Measurements from ENCODE around the gene USP40.

The USP40 gene

DNA sequence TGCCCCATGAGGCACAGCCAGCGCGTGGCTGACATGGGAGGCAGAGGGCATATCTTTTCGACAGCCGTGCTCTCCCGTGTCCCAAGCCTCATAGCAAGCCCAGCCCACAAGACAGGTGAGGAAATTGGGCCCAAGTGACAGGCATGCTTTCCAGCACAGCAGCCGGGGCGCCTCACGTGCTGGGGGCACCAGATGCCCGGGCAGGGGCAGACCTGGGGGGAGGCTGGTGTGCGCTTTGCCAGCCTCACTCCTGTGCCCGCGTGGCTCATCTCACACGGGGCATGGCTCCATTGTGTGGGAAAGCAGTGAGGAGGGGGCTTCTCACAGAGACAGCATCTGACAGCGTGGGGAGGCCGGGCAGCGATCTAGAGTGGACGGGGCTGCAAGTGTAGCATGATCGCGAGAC, 93.2 kb downstream of the USP40 start:
- peak; percentile 39 for DNase-seq (ENCODE audit: low spot score)

DNA sequence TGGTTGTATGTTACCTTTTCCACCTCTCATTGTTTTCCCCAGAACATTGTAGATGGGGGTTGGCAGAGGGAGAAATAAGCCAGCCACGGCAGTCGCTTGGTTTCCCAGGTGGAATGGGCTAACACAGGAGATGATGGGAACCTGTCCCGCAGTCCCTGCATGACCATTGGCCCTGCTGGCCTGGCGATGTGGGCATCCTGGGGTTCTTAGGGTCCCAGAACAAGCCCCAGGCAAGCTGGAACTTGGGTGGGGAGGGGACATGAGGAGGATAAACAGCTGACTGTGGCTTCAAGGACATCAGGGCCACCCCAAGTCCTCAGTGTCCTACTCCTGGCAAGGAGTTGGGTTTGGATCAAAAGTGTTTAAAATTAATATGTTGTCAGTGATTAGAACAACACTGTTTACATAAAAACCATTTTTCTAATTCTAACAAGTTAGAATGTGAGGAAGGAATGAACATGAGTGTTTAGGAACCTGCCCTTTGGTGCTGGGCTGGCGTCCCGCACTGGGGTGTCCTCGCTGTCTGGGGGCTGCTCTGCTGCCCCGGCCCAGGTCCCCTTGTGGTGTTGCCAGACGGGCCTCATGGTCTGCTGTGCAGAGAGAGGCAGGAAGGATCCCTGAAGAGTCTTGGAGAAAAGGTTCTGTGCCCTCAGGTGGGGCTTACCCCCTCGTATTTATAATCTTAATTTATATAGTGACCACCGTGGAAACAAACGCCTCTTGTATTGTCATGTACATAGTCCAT, 95.1 kb downstream of the USP40 start:
- peak; percentile 25 for DNase-seq (ENCODE audit: low spot score)

DNA sequence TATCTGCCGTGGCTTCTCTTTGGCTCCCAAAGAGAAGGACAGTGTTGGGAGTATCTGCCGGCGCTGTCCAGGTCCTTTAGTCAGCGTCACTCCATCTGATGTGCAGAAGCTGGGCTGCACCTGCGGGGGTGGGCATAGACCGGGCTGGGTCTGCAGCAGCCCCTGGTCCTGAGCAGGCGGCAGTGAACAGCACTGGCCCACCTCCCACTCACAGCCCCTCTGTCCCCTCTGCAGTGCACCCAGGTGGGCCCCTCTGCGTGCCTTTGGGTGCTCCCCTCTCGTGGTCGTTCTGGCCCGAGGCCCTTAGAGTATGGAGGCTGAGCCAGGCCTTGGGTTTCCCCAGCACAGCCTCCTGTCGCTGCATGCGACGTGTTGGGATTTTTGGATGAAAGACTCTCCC, 95.7 kb downstream of the USP40 start:
- no peak for DNase-seq (ENCODE audit: low spot score)

DNA sequence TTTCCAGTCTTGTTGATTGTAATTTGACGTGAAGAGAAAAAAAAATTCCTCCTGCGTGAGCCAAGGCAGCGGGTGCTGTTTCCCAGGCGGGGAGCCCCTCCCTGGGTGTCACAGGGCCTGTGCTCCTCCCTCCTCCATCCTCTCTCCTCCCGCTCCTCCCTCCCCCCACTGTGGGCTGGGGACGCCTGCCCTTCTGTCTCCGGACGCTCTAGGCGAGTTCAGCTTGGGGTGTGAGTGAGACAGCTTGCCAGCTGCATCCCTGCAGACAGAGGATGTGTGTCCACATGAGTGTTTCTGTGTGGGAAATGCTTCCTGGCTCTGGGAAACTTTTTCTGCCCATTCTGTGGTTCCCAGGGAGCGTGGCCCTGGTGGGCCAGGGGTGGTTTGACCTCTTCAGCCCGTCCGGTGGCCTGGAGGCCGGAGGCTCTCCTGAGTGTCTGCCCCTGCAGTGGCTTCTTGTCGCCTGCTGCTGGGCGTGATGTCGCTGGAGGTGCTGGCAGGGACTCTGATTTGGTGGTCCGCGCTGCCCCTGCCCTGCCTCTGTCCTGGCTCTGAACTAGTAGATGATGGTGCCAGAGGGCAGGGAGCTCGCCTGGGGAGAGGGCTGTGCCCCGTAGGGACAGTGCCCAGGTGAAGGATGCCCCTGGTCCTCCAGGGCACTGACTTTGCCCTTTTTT, 96.4 kb downstream of the USP40 start:
- no peak for DNase-seq (ENCODE audit: low spot score)

DNA sequence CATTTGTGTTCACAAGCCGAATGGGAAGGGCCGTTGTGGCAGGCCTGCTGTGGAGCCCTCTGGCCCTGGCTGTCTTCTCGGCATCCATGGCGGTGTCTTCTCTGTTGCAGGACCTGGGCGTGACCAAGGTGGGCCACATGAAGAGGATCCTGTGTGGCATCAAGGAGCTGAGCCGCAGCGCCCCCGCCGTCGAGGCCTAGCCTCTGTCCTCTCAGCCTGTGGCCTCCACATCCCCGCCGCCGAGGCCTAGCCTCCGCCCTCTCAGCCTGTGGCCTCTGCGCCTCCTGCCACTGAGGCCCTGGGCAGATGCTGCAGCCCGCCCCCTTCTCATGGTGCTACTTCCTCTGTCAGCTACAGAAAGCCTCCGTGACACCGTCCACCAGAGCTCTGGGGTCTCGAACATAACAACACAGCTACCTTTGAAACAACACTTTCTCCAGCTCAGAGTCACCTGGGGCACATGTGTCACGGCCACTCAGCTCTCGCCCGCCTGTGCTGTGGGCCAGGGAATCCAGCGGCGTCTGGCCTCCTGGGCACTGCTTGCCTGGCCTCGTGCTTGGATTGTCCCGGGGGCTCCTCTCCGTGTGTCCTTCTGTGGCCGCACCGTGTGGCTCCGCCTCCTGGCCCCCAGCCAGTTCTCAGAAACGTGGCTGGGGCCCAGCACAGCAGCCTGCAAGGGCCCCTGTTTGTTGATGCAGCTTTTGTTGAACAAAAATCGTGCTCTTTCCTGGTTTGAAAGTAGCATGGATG, 97.1 kb downstream of the USP40 start:
- no peak for DNase-seq (ENCODE audit: low spot score)

DNA sequence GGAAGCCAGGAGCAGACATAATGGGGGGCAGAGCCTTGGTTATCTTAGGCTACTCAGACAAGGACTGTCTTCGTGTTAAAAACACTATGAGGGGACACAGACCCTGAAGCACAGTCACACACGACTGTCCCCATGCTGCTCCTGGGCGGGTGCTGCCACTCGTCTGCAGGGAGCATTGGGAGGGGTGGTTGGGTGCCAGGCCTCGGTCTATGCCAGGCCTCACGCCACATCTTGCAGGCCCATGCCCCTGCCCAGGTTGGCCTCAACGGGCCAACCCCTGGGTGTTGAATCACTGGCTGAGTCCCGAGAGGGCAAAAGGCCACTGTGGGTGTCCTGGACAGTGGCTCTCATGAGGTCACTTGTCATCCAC, 97.9 kb downstream of the USP40 start:
- DNase-seq (ENCODE audit: low spot score) = no peak

DNA sequence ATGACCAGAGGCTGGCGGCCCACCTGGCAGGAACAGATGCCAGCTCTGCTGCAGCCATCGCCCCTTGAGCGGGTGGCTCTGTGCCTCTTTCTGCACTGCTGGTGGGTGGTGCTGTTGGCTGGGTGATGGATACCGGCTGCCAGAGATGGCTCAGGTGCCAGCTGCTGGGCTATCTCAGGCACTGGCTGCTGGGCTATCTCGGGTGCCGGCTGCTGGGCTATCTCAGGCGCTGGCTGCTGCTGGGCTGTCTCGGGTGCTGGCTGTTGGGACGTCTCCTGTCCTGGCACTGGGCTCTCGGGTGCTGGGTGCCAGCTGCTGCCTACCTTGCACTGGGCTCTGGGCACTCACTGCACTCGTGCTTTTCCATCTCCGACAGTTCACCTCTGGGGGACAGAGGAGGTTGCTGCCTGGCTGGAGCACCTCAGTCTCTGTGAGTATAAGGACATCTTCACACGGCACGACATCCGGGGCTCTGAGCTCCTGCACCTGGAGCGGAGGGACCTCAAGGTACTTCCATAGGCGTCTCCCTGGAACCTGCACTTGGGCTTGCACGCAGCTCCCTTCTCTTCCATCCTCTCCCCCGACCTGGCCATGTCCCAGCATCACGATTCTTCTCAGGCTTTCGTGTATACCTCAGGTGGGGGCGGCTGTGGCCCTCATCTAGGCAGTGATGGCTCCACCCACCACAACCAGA, 98.4 kb downstream of the USP40 start:
- no peak for DNase-seq (ENCODE audit: low spot score)

DNA sequence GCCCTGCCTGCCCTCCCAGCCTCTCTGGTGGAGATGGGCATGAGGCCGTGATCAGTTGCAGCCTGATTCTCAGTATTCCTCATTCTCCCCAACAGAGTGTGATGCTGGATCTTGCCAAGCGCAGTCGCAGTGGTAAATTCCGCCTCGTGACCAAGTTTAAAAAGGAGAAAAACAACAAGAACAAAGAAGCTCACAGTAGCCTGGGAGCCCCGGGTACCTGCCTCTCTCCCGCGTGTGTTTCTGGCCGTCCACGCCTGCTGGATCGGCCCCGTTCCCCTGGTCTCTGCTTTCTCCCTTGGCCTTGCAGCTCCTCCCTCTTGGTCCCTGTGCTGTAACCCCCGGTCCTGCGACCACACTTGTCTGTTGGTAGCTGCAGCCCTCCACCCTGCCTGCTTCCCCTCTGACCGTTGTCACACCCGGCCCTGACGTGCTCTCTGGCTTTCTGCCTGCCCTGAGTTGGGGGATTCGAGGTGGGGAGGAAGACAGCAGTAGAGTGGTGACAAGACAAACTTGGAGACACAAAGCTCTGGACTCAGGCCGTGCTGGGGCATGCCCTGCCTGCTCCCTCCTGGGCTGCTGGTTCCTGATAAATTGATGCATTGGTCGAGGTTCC, 99.5 kb downstream of the USP40 start:
- no peak for DNase-seq (ENCODE audit: low spot score)

DNA sequence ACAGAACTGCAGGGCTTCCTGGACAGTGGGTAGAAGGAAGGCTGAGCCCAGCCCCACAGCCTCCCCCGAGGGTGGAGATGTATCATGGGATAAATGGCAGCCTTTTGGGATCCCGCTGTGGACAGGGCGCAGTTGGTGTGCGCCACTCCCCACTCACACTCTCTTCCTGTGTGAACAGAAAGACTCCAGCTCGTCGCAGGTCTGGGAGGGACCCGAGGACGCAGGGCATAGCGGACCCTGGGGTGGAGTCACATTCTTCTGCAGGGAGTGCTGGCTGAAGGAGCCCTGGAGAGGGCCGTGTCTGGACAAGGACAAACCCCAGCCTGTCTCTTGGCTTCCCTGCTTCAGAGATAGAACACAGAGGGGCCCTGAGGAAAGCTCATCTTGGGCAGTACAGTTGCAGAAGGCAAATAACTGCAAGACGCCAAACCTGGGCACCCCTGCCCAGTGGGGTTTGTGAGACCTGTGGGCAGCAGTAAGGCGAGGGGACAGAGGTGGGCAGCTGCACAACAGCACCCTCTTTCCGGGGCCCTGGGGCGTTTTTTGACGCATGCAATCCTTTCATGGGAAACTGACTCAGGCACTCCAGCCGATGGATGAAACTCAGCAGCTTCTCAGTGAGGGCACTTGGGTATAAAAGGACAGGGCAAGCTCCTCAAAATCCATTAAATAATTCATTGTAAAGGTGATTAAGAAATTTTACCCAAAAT, 101.9 kb downstream of the USP40 start:
- no peak for DNase-seq (ENCODE audit: low spot score)

DNA sequence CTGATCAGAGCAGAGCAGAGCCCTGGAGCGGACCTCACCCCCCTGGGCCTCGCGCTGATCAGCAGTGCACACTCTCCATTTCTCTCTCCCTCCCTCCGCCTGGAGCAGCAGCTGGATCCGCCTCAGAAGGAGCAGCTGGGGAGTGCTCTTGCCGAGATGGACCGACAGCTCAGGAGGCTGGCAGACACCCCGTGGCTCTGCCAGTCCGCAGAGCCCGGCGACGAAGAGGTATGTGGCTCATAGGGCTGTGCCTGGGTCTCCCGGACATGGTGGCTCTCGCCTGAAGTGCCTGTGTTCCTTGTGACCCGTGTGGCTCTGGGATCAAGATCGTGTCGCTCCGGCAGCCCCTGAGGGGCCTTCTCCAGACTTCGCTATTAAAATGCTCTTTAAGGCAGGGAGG, 102.5 kb downstream of the USP40 start:
- no peak for DNase-seq (ENCODE audit: low spot score)

DNA sequence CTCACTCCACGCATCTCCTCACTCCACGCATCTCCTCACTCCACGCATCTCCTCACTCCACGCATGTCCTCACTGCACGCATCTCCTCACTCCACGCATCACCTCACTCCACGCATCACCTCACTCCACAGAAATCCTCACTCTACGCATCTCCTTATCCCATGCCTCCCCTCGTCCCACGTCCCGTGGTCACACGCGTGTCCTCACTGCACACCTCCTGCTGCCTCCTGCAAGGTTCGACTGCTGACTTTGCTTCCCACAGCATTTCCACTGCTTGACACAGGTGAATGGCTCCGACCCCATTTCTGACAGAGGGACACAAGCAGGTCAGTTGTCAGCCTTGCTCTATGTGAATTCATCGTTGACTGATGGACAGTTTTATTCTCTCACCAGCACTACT, 103.0 kb downstream of the USP40 start:
- no peak for DNase-seq (ENCODE audit: low spot score)

DNA sequence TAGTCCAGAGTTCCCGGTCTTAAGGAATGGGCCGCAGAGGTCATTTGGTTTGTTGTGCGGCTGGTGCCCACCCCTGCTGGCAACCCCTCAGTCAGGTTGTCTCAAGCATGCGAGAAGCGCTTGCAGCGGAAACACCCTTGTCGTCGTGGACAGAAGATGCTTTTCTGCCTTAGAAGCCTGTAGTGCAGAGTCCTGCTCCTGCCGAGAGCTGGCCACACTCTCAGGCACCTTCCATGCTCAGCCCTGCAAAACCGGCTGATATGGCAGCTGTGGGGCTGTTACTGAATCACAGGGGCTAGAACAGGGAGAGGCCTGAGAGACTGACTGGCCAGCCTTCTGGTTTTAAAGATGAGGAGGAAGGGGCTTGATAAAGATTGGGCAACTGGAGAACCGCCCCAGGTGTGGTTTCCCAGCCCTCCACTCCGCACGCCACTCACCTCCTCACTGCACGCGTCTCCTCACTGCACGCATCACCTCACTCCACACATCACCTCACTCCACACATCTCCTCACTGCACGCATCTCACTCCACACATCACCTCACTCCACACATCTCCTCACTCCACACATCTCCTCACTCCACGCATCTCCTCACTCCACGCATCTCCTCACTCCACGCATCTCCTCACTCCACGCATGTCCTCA, 103.6 kb downstream of the USP40 start:
- DNase-seq (ENCODE audit: low spot score) = no peak

DNA sequence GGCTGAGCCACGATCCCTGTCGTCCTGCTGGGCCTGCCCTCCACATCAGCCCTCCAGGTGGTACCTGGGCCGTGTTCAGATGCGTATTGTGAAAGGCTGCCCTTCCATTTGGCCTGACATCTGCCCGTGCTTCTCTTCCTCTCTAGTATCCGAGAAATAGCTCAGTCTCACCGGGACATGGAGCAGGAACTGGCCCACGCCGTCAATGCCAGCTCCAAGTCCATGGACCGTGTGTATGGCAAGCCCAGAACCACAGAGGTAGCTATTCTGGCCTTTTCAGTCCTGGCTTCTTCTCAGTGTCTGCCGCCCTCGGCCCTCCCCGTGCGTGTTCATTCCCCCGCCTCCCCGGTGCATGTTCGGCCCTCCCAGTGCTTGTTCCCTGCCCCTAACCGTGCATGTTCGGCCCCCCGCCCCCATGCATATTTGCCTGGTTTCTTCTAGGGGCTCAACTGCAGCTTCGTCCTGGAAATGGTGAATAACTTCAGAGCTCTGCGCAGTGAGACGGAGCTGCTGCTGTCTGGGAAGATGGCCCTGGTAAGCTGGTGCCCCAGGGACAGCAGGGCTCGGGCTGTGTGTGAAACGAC, 104.3 kb downstream of the USP40 start:
- no peak for DNase-seq (ENCODE audit: low spot score)

DNA sequence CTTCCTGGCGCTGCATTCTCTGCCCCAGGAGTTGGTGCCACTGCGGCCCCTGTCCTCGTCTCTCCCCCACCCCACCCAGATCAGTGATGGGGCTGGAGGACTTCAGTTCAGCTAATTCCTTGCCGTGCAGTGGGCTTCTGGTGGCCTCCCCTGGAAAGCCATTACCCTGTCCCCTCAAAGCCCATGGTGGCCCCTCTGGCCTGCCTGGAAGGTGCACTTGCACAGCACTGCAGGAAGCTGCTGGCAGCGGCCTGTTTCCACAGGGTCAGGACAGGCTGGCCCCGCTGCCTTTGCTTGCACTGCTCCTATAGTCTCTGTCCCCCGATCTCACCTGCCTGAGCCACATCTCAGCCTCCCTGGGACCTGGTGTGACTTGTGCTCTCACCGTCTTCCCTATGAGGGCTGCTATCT, 105.1 kb downstream of the USP40 start:
- no peak for DNase-seq (ENCODE audit: low spot score)

DNA sequence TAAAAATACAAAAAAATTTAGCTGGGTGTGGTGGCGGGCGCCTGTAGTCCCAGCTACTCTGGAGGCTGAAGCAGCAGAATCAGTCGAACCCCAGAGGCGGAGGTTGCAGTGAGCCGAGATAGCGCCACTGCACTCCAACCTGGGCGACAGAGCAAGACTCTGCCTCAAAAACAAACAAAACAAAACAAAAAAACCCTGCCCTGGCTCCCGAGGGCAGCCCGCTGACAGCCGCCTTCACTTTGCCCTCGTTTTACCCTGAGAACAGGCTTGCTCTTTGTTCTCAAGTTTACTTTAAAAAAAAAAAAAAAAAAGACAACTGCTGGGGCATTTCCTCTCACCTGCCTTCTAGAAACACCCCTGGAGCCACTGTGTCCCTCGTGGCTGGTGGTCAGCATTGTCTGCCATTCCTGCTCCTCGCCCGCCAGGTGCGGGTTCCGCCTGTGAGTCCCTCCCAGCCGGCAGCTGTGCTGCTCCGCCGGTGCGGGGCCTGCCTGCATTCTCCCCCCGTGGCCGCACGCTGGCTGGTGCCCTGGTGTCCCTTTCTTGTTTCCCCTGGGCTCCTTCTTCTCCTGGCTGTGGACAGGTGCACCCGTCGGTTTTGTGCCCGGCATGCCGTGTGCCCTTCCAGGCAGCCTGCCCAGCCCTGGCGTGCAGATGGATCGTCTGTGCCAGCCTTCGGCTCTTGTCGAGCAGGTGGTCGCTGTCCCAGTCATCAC, 105.7 kb downstream of the USP40 start:
- no peak for DNase-seq (ENCODE audit: low spot score)

DNA sequence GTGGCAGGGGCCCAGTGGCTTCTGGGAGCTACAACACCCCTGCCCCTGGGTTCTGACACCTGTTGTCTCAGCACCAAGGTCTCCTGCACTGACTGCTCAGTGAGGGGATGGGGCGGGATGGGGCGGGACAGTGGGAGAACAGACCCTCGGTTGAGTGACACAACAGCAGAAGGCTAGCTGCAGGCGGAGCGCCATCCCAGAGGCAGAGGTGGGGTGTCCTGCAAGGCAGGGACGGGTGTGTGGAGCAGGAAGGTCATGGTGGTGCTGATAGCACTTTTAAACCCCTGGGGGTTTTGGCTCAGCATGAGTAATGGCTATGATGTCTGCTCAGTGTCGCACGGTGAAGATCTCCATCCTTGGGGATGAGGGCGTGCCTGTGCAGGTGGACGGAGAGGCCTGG, 107.2 kb downstream of the USP40 start:
- no peak for DNase-seq (ENCODE audit: low spot score)

DNA sequence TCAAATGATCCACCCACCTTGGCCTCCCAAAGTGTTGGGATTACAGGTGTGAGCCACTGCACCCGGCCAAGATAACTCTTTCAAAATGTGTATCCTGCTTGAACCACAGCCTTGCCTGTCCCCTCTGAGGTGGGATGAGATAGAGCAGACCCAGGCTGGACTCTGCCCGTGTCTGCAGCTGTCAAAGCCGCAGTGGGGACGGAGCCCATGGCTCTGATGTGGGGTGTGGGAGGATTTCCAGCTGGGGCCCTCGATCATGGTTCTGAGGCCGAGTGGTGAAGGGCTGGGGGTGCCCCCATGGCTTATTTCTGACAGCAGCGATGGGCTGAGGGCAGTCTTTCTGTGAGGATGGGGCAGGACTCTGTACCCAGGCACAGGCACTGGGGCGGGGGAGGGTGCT, 107.8 kb downstream of the USP40 start:
- DNase-seq (ENCODE audit: low spot score) = no peak

DNA sequence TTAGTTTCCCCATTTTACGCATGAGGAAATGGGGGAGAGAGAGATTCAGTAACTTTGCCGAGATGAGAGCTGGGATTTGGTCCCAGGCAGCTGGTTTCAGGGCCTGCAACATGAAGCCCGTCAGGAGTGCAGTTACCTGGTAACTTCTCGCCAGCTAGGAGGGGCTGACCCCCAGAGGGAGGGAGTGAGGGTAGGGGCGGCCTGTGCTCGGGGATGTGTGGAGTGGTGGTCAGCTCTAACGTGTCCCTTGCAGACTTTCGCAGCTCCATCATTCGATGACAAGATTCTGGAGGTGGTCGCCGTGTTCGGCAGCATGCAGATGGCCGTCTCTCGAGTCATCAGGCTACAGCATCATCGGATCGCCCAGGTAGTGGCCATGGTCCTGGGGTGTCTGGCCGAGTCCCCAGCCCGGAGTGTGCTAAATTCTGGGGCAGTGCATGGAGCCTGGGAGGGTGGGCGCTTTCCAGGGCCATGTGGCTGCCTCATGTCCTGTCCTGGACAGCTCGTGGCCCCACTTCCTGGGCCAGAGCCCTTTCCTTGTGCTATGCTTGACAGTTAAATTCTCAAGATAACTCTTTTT, 108.5 kb downstream of the USP40 start:
- no peak for DNase-seq (ENCODE audit: low spot score)

DNA sequence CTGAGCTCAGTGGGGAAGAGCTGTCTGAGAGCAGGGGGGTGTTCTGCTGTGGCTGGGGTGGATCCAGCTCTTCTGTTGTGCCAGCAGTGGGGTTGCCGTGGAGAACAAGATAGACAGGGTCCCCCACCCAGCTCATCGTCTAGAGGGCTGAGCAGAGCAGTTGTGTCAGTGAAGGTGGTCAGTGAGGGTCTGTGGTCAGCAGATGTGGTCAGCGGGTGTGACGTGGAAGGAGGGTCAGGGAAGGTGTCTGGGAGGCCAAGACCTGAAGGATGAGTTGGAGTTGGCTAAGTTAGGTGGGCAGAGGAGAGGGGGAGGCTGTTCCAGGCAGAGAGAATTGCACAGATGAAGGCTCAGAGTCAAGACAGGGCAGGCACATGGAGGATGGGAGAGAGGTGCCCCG, 109.2 kb downstream of the USP40 start:
- DNase-seq (ENCODE audit: low spot score) = no peak

DNA sequence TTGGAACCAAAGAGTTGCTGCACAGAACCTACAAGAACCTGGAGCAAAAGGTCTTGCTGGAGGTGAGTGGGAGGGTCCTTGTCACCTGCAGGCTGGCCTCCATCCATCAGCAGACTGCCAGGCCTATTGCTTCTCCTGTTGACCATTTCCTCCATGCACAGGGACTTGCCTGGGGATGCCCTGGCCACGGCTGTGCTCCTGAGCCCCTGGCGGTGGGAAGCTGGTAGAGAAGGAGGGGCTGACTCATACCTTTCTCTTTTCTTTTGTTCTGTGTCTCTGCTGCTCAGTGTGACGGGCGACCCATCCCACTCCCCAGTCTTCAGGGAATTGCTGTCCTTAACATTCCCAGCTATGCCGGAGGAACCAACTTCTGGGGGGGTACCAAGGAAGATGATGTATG, 109.6 kb downstream of the USP40 start:
- no peak for DNase-seq (ENCODE audit: low spot score)

All from ecto neural progenitor cell (in vitro differentiated cells).